ENCODE measurements around the gene MBL2. TPM values are rescaled to one million over a fixed set of nuclear protein-coding genes. Genes with fewer than 3 reads are reported as not detected.

The MBL2 gene
- total RNA-seq, result not detected

DNA sequence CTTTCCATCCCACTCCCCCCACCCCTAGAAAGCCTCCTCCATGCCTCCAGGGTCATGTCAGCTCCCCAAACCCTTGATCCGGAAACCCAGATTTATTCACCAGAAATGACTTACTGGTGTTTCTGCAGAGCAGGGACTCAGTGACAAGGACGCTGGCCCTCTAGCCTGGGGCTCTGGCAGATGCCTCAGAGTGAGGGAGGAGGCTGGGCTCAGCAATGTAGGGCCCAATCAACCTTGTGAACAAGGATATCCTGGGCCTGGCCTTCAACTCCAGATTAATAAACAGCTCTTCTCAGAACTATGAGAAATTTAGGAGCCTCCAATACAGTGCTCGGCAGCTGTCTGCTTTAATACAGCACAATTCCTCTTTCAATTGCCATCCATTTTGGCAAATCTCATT is at the start of gene MBL2:
MBL2 (minus strand) TSS at position 162 of the 400 bp plus-strand sequence. CDS start 1,149 bp downstream, outside the sequence.
- TF ChIP-seq, protein P1, sequence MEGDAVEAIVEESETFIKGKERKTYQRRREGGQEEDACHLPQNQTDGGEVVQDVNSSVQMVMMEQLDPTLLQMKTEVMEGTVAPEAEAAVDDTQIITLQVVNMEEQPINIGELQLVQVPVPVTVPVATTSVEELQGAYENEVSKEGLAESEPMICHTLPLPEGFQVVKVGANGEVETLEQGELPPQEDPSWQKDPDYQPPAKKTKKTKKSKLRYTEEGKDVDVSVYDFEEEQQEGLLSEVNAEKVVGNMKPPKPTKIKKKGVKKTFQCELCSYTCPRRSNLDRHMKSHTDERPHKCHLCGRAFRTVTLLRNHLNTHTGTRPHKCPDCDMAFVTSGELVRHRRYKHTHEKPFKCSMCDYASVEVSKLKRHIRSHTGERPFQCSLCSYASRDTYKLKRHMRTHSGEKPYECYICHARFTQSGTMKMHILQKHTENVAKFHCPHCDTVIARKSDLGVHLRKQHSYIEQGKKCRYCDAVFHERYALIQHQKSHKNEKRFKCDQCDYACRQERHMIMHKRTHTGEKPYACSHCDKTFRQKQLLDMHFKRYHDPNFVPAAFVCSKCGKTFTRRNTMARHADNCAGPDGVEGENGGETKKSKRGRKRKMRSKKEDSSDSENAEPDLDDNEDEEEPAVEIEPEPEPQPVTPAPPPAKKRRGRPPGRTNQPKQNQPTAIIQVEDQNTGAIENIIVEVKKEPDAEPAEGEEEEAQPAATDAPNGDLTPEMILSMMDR (IDR thresholded peaks at IDR 0.05), result no peak
- TF ChIP-seq POLR2AphosphoS5 (IDR thresholded peaks at IDR 0.05) (no peak), POLR2A (IDR thresholded peaks at IDR 0.05) (no peak)

DNA sequence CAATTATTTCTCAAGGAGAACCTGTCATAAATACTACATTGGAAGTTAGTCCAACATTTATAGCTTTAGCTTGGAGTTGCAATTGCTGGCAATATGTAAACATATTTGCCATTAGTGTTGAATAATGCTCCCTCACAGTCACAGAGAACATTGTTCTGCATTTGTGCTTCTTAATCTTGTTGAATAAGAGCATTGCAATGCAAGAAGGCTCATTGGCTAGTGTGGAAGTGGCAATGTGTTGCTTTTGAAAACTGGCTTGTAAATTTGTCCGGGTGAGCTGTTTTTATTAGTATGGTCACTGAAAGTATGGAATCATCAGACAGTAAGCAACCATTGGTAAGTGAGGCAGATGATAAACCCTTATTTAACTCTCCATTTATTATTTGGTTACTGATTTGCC is 47.7 kb upstream of the MBL2 start:
- Histone ChIP-seq H3K9me3 (no peaks in the 10 kb centered on the region), H3K27me3 (no peaks in the 10 kb centered on the region), H3K27ac (no peak overlapping the region), H3K36me3 (no peaks in the 10 kb centered on the region), H3K4me3 (no peak overlapping the region), H3K4me1 (no peaks in the 10 kb centered on the region)
- intact Hi-C loops (cut with DNase I; ENCODE audit: low total_unique reads), result no loop called here
- no peak for TF ChIP-seq POLR2AphosphoS5 (IDR thresholded peaks at IDR 0.05)
- no peak for TF ChIP-seq POLR2A (IDR thresholded peaks at IDR 0.05)
- TF ChIP-seq, protein P1 (IDR thresholded peaks at IDR 0.05), result no peak
- DNase-seq (ENCODE audit: low spot score in 2 of 2), result no peak

More for the DNA sequence above, at the start of gene MBL2:
- intact Hi-C loops (cut with DNase I; ENCODE audit: low total_unique reads), result no loop called here
- H3K36me3 ChIP-seq, result no peaks in the 10 kb centered on the region
- H3K9me3 ChIP-seq, result no peaks in the 10 kb centered on the region
- no peak within 1 kb of the TSS for H3K4me3 ChIP-seq
- no peaks in the 10 kb centered on the region for H3K27me3 ChIP-seq
- H3K27ac ChIP-seq, result no peak within 1 kb of the TSS
- no peak for DNase-seq (ENCODE audit: low spot score in 2 of 2)
- H3K4me1 ChIP-seq, result no peaks in the 10 kb centered on the region

DNA sequence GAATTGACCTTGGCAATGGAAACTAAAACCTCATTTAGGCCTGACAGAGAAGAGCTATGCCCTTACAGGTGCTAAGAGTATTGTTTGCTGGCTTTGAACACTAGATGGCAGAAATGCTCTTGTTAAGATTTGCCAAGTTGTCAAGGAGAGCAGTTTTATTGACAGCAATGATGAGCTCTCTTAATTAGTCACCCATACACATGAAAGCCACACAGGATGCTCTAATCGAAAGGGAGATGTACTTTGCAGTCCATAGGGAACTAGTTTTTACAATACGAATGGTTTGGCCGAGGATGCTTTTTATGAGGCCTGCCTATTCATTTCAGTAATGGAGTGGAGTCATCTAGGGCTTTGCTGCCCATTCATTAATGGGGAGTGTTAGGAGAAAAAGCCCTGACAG is 45.4 kb upstream of the MBL2 start:
- intact Hi-C loops (cut with DNase I; ENCODE audit: low total_unique reads), result no loop called here
- H3K27me3 ChIP-seq, result no peaks in the 10 kb centered on the region
- TF ChIP-seq, protein P1 (IDR thresholded peaks at IDR 0.05), result peak in 1 of 3 donors; percentile 21
- TF ChIP-seq POLR2A (IDR thresholded peaks at IDR 0.05), result no peak
- no peaks in the 10 kb centered on the region for H3K9me3 ChIP-seq
- no peaks in the 10 kb centered on the region for H3K4me1 ChIP-seq
- no peak overlapping the region for H3K4me3 ChIP-seq
- no peak overlapping the region for H3K27ac ChIP-seq
- no peak for DNase-seq (ENCODE audit: low spot score in 2 of 2)
- no peaks in the 10 kb centered on the region for H3K36me3 ChIP-seq

DNA sequence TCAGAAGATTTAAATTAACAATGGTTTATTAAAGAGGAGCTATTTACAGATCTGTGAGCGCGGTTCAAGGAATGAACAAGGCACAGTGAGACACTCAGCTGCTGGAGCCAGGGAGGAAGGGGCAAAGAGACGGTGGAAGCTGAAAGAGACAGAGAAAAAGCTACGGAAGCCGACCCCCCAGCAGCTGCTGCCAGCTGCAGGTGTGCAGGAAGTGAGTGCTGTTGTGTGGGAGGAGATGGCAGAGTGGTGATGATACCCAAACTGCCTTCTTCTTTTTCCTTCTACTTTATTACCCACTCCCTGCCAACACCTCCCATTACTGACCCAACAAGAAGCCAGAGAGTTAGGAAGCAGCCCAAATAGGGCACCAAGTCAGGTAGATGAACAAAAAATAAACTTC is 41.9 kb upstream of the MBL2 start:
- no peak overlapping the region for H3K27ac ChIP-seq
- H3K4me1 ChIP-seq, result no peaks in the 10 kb centered on the region
- no peaks in the 10 kb centered on the region for H3K36me3 ChIP-seq
- H3K9me3 ChIP-seq, result no peaks in the 10 kb centered on the region
- TF ChIP-seq, protein P1 (IDR thresholded peaks at IDR 0.05), result no peak
- no peak for TF ChIP-seq POLR2A (IDR thresholded peaks at IDR 0.05)
- TF ChIP-seq POLR2AphosphoS5 (IDR thresholded peaks at IDR 0.05), result no peak
- H3K27me3 ChIP-seq, result no peaks in the 10 kb centered on the region
- no peak for DNase-seq (ENCODE audit: low spot score in 2 of 2)
- H3K4me3 ChIP-seq, result no peak overlapping the region
- intact Hi-C loops (cut with DNase I; ENCODE audit: low total_unique reads), result no loop called here

DNA sequence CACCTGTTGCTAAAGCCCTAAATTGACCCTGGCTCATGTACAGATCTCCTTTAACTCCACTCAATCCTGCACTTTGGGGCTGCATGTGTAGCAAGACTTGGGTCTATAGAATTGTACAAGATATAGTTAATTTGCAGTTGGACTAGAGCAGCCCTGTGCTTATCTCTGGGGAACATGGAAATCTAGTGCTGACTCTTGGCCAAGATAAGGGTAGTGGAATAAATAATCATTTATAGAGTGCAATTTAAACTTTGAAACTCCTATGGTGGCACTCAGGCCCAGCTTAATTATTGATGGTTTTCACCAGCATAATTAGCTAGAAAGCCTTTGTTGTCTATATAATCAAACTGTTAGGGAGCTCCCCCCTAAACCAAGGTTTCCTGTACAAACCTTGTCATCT is 39.2 kb upstream of the MBL2 start:
- Histone ChIP-seq H3K27ac (no peak overlapping the region), H3K4me3 (no peak overlapping the region), H3K36me3 (no peaks in the 10 kb centered on the region), H3K27me3 (no peaks in the 10 kb centered on the region), H3K9me3 (no peaks in the 10 kb centered on the region), H3K4me1 (no peaks in the 10 kb centered on the region)
- no peak for DNase-seq (ENCODE audit: low spot score in 2 of 2)
- intact Hi-C loops (cut with DNase I; ENCODE audit: low total_unique reads), result no loop called here
- TF ChIP-seq, protein P1 (IDR thresholded peaks at IDR 0.05), result no peak
- TF ChIP-seq POLR2A (IDR thresholded peaks at IDR 0.05) (no peak), POLR2AphosphoS5 (IDR thresholded peaks at IDR 0.05) (no peak)
